ENCODE data around the gene OR6B1.
"Not testable (repeated sequence)": the region's sequence is repeated elsewhere in the genome, so short reads cannot be mapped to it uniquely, and the experiment has no call there.

The OR6B1 gene

DNA sequence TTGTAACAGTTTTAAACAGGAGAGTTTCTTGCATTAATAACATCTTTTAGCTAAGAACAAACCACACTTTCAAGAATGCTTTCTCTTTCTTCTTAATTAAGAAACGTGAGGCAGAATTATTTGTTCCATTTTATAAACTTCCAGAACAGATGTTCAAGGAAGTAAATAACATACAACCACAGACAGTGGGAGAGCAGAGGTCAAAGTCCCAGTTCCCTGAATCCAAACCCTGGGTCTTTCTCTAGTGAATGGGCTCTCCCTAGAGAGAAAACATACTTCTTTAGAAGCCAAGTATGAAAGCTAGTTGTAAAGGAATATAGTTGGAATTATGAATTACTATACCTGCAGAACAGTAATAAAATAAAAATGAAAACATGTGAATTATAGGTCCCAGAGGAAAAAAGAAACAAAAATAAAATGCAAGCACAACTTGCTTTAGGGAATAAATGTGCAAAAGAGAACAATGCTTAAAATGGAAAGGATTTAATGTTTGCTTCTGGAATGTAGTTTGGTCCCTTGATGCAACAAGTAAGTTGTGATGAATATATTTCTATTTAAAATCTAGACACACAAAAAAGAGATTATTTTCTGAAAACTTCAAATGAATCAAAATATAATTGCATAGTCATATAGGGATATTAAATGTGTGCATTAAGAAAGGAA lies 6.0 kb downstream of the OR6B1 start:
- DNase-seq (ENCODE audit: low read depth in 3 of 3) = no peak

DNA sequence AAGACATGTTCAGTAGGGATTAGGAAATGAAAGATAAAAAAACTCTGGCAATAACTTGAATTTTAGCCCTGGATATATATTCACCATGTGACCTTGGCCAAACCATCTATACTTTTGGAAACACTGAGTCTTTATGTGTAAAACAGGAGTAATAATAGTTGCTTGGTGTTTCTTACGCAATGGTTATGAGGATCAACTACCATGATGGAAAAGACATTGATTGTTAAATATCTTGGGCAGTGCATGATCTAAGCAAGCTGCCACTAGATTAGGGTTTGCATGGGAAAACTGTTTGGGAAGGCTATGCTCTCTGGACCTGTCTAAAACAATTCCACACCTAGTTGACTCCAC lies 6.5 kb downstream of the OR6B1 start:
- no peak for DNase-seq (ENCODE audit: low read depth in 3 of 3)

DNA sequence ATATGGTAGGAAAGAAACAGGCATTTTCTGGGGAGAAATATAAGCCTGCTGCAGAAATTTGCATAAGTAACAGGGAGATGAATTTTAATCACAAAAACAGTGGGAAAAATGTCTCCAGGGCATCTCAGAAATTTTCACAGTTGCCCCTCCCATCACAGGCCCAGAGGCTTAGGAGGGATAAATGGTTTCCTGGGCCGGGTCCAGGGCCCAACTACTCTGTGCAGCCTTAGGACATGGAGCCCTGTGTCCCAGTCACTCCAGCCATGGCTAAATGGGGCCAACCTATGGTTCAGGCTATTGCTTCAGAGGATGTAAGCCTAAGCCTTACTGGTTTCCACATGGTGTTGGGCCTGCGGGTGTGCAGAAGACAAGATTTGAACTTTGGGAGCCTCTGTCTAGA lies 9.2 kb downstream of the OR6B1 start:
- no peak for DNase-seq (ENCODE audit: low read depth in 3 of 3)

DNA sequence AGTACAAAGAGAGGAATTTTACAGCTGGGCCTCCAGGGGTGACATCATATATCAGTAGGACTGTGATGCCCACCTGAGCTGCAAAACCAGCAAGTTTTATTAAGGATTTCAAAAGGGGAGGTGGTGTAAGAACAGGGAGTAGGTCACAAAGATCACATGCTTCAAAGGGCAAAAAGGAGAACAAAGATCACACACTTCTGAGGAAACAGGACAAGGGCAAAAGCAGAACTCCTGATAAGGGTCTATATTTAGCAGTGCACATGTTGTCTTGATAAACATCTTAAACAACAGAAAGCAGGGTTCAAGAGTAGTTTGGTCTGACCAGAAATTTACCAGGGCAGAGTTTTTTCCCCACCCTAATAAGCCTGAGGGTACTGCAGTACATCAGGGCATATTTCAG lies 9.9 kb downstream of the OR6B1 start:
- not testable (repeated sequence) for DNase-seq (ENCODE audit: low read depth in 3 of 3)

DNA sequence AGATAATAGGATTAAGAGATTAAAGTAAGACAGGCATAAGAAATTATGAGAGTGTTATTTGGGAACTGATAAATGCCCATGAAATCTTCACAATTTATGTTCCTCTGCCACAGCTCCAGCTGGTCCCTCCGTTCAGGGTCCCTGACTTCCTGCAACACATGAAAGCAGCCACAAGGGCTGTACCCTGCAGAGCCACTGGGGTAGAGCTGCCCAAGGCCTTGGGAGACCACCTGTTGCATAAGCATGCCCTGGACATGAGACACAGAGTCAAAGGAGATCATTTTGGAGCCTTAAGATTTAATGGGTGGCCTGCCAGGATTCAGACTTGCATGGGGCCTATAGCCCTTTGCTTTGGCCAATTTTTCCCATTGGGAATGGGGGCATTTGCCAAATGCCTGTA lies 10.7 kb downstream of the OR6B1 start:
- DNase-seq (ENCODE audit: low read depth in 3 of 3) = not testable (repeated sequence)

DNA sequence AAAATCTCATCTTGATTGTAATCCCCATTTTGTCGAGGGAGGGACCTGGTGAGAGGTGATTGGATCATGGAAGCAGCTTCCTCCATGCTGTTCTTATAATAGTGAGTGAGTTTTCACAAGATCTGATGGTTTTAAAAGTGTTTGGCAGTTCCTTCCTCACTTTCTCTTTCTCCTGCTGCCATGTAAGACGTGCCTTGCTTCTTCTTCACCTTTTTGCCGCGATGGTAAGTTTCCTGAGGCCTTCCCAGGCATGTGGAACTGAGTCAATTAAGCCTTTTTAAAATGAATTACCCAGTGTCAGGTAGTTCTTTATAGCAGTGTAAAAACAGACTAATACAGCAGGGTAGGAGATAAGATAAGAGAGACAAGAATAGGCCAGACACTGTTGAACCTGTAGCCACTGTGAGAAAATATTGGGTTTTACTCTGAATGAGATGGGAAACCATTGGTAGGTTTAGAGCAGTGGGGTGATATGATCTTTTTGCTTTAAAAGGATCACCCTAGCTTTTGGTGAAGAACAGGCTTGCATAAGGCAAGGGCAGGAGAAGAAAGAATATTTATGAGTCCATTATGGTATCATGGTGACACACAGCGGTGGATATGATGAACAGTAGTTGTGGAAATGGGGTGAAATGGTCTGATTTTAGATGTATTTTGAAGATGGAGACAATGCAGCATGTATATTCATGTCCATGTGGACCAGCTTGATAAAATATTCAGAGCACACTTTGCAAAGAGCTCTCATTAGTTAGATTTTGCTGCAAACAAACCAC lies 11.5 kb downstream of the OR6B1 start:
- DNase-seq (ENCODE audit: low read depth in 3 of 3) = no peak

DNA sequence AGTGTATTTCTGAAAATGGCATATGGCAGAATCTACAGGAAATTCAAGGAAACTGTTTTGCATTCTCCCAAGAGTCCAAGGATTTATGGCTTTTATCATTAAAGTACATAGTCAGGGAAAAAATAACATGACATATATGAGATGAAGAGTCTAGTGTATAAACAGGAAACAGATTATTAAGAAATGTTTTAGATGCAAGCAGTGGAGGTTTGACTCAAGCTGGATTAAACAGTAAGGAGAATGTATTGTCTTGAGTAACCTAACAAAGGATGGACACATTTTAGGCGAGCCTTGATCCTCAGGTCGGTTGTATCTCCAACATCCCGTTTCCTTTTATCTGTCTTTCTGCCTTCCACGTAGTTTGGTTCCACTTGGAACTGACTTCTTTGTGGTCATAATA lies 17.9 kb downstream of the OR6B1 start:
- no peak for DNase-seq (ENCODE audit: low read depth in 3 of 3)

DNA sequence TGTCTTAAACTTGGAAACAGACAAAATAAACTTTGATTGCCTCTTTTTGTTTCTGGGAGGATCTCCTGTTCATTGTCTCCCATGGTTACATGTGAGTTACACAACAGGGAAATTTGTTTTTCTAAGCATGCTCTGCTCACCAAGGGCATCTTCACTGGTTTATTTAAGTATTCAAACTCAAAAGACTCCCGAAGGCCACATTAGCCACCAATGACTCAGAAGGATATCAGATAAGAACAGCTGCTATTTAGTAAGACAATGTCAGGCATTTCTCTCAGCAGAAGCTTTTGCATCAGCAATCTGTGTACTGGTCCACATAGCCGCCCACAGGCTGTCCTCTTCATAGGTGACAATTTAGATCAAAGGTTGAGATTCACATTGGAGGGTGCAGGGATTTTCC lies 19.3 kb downstream of the OR6B1 start:
- no peak for DNase-seq (ENCODE audit: low read depth in 3 of 3)

DNA sequence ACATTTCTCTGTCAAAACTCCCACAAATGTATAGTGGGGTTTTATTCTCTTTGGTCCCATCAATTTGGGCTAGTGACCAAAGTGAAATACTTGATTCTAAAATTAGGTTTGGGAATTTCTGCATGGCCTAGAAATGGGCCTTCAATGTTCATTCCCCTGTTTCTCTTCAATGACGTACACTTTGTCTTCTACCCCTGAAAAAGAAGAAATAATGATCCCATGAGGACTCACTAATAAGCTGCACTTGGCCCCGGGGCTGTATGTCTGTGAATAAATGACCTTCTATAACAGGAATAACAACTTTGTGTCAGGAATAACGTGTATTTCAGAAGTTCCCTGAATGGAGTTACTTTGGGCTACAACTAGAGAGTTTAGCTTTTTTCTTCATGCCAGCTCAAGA lies 20.2 kb downstream of the OR6B1 start:
- no peak for DNase-seq (ENCODE audit: low read depth in 3 of 3)

DNA sequence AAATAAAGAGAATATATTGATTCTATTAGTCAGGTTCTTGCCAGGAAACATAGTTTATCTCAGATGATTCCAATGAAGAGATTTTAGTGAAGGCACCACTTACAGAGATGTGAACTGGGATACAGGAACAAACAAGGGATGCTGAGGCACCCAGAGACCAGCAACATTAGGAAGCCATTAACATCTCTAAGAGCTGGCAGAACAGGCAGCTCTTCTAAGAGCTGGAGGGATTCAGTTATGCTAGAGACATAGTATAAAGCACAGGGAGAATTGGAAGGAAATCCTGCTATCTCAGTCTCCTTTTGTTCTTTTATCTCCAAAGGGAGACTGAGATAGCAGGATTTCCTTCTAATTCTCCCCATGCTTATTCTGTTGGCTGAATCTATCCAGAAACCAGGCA lies 22.0 kb downstream of the OR6B1 start:
- DNase-seq (ENCODE audit: low read depth in 3 of 3) = no peak

DNA sequence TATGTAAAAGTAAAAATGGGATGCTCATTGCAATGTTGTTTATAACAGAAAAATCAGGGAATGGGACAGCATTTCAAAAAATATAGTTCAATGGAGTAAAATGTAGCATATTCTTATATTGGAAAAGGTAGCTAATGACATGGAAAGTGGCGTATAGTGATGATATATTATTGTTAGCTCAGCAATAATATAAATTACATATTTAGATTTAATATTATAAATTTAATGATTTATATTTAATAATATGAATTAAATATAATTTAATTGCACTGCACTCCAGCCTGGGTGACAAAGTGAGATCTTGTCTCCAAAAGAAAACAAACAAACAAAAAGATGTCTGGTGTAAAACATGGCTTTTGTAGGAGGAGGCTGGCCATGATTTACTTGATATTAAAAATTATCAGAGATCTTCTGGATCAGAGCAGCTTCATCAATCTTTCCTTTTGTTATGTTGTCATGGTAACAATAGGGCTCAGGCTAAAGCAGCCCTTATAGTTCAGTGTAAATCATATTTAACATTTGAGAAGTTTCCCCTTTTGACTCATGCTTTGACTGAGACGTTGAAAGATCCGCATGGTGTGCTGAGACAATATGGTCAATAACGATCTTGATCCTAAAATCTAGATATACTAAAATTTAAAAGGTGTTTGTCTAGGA lies 23.2 kb downstream of the OR6B1 start:
- no peak for DNase-seq (ENCODE audit: low read depth in 3 of 3)

DNA sequence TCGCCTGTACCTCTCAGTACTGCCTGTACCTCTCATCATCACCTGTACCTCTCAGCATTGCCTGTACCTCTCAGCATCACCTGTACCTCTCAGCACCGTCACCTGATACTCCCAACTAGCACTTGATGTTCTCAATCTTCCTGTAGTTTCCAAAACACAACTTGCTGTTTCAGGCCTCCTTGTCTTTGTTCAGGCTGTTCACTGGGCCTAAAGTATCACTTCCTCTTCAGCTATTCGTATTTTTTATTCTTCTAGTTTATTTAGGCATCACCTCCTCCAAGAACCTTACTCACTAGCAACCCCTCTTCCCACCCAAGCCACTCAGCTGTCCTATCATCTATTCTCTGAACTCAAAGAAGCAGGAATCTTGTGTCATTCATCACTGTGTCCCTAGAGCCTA lies 24.1 kb downstream of the OR6B1 start:
- no peak for DNase-seq (ENCODE audit: low read depth in 3 of 3)

DNA sequence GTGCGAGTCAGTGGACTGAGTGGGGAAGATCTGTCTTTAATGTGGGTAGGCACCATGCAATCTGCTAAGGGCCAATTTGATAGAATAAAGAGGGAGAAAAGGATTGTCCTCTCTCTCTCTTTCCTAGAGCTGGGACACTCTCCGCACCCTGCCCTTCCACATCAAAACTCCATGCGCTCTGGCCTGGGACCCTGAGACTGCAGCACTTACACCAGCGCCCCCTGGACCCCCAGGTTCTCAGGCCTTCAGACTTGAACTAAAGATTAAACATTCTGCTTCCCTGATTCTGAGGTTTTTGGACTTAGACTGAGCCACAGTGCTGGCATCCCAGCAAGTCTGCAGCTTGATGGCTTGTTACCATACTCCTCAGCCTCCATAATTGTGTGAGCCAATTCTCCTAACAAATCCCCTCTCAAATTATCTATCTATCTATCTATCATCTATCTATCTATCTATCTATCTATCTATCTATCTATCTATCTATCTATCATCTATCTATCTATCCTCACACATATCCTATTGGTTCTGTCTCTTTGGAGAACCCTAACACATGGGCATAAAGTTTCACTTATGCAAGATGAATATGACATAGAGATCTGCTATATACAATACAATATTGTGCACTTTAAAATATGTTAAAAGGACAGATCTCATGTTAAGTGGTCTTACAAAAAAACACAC lies 26.2 kb downstream of the OR6B1 start:
- DNase-seq (ENCODE audit: low read depth in 3 of 3) = no peak

DNA sequence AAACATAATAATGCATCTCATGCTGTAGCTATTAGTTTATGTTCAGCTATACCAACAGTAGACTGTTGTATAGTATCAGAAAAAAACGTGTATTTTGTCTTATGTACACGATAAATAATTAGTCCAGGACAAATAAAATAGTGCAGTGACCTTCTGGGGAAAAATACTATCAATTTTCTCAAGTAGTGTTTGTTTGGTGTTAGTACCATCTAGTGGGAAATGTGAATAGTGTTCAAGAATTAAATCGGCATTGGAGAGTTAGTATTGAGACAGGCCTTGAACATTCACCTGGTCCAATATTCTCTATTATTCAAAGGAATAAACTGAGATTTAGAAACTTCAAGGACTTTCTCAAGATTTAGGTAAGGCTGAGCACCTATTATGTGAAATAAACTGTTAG lies 26.9 kb downstream of the OR6B1 start:
- DNase-seq (ENCODE audit: low read depth in 3 of 3) = no peak

DNA sequence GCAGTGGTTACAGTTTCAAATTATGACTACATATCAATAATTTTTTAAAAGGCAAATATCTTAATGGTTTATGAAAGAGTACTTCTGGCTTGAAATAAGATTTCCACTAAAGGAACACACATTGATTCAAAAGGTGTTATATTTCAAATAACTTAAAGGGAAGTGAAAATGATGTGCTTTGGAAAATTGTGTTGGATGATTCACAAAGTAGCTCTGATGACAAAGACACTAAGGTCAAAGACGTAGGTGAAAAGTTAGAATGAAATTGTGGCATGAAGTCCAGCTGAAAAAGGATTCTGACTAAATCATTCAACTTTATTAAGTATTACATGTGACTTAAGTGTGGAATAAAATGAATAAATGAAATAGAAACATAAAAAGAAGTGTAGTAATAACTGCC lies 27.9 kb downstream of the OR6B1 start:
- DNase-seq (ENCODE audit: low read depth in 3 of 3) = no peak

DNA sequence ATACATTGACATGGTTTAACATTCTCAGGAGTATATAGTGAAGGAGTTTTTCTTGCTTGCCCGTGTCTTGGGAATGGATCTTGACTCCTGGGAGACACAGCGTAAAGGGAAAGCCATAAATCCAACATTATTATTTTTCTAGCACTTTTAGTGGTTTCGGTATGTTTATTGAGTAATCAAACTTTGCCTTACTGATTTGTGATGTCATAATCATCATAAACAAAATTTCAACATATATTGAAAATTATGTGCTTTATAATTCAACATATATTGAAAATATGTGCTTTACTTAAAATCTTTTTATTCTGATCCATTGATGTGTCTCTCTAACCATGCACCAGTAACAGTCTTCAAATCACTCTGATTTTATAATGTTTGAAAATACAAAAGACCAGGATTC lies 28.4 kb downstream of the OR6B1 start:
- DNase-seq (ENCODE audit: low read depth in 3 of 3) = no peak

DNA sequence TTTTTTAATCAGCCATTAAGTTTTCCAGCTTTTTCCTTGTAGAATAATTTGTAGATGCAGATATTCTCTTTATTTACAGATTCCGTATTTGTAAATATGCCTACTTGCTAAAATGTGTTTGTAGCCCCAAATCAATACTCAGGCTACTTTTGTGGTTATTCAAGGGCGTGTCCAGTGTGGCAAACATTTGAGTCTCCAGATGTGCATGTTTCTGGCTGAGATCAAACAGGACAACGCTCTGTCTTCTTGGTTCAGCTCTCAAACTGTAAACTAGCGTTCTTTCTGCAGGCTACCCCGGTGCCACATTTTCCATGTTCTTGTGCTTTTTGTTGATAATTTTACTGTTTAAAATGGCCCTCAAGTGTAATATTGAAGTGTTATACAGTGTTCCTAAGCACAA lies 32.4 kb downstream of the OR6B1 start:
- DNase-seq (ENCODE audit: low read depth in 3 of 3) = no peak

DNA sequence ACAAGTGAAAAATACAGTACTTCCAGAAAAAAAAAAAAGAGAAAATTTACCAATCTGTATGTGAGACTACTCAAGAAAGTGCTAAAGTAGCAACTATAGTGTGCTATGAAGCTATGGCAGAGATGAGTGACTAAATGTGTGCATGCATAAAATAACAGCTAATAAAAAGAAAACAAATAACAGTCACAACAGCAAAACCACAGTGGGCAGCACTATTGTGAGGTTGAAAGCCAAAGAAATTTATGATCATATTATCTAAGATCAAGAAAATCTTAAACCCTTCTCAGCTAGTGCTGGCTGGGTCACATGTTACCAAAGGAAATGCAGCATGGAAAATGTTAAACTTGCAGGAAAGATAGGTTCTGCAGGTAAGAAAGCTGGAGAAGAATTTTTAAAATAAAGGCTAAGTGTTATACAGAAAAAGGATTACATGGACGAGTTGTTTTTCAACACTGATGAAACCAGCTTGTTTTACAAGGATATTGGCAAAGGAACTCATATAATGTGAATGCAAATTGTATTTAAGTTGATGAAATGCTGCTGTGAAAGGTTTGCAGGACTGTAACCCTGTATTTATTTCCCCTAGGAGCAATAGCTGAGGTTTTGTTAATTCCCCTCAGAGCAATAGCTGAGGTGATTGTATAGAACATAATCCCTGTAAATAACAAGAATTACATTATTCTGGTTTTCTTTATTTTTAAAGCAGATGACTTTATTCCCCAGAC lies 33.0 kb downstream of the OR6B1 start:
- no peak for DNase-seq (ENCODE audit: low read depth in 3 of 3)

DNA sequence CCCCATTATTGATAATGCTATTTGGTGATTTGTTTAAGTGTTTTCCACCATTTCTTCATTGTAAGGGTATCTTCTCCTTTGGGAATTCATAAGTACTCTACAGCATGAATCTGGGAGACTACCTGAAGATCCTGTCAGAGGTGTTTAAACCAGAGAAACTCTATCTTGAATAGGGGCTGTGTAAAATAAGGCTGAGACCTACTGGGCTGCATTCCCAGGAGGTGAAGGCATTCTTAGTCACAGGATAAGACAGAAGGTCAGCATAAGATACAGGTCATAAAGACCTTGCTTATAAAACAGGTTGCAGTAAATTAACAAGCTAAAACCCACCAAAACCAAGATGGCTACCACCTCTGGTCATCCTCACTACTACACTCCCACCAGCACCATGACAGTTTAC lies 35.3 kb downstream of the OR6B1 start:
- no peak for DNase-seq (ENCODE audit: low read depth in 3 of 3)

DNA sequence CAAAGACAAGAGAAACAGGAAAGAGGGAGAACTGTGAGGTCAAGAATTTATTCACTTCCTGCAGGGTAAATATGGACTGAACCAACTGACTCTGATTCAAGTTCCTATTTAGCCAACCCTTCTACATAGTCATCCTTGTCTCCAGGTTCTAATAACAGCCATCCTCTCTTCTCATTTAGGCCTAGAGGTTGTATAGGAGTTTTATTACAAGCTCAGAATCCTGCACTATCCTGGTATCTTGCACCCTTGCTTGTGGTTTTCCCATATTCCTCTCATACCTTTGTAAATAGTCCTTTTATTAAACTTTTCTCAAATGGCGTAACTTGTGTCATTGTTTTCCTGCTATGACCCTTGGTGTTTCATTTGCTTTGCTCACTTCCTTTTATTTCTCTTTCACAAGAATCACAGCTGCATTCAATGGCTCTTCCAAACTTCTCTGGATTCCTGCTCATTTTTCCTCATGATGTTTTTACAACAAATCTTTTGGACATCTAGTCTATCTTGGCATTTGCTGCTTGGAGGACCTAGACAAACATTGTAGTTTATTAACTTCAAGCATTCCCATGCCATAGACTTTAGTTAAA lies 36.3 kb downstream of the OR6B1 start:
- no peak for DNase-seq (ENCODE audit: low read depth in 3 of 3)

DNA sequence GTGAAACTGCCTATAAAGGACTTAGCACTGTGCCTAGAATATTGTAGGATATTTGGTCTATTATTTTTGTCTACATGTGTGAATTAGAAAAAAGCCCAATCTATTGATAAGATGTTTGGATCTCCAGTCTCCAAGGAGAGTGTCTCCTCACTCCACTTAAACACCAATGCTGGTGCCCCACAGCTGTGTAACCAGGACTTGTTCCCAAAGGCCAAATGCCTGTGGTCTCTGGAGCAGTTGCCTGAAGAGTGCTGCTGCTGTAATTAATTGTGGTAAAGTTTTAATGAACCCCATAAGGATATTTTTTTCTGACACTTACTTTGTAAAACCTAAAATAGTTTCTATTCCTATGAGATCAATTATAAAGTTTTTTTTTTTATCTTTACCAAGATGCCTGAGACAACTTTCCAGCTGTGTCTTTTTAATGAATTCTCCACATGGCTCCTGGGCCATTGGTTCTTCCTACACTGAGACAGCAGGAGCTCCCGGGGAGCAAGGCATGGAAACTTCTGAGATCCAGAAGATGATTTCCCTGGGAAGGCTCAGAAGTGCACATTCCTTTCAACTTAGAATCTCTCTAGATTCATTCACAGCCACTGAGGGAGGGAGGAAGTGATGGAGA lies 37.4 kb downstream of the OR6B1 start:
- DNase-seq (ENCODE audit: low read depth in 3 of 3) = no peak
